IPS DF 6.9 (cell line): ENCODE results near the gene FAM161A.
"Not testable (repeated sequence)": the region's sequence is repeated elsewhere in the genome, so short reads cannot be mapped to it uniquely, and the experiment has no call there.

Experiments
- DNase-seq: peaks from one replicate; pipeline ENCODE4 v3.0.0-alpha.2; 2013; ENCODE audit warnings: low read depth, low spot score
- H3K27ac ChIP-seq: one replicate; pipeline ENCODE4 v1.5.1; 2013; ENCODE audit warnings: low read length, control low read depth
- H3K27me3 ChIP-seq: 2 replicates; pipeline ENCODE4 v1.6.1; 2013; ENCODE audit warnings: mild to moderate bottlenecking, low read length; ENCODE audit not compliant: control insufficient read depth, insufficient read depth
- H3K36me3 ChIP-seq: 2 replicates; pipeline ENCODE4 v1.6.1; 2013; ENCODE audit warnings: low read length; ENCODE audit not compliant: control insufficient read depth, insufficient read depth
- H3K4me1 ChIP-seq: 2 replicates; pipeline ENCODE4 v1.6.1; 2013; ENCODE audit warnings: low read length; ENCODE audit not compliant: control insufficient read depth, insufficient read depth
- H3K4me3 ChIP-seq: 2 replicates; pipeline ENCODE4 v1.5.1; 2013; ENCODE audit warnings: mild to moderate bottlenecking, low read length
- H3K9me3 ChIP-seq: 2 replicates; pipeline ENCODE4 v1.6.1; 2013; ENCODE audit warnings: low read length, inconsistent platforms; ENCODE audit not compliant: control insufficient read depth, insufficient read depth
- WGBS: extraction: QIAGEN DNeasy Blood & Tissue Kit; methylation state at CpG from one replicate; pipeline ENCODE4 v1.1.7; 2013; ENCODE audit warnings: mixed read lengths, missing lambda C conversion rate; ENCODE audit not compliant: insufficient read length, insufficient coverage; 5-methylcytosine and 5-hydroxymethylcytosine counted together

FAM161A gene

GRCh38 chr2:61877571-61878245 is 23.8 kb upstream of the FAM161A start:
- H3K36me3 ChIP-seq: peaks cover 17% of the 10 kb centered on the region; the same call in 1 of the 2 replicates
- no CpG with 5 or more reads among the region's 4 CpGs for WGBS
- no peak overlapping the region for H3K27ac ChIP-seq
- no peaks in the 10 kb centered on the region for H3K27me3 ChIP-seq
- no peak for DNase-seq
- H3K4me3 ChIP-seq: no peak overlapping the region
- no peaks in the 10 kb centered on the region; the same call in 1 of the 2 replicates for H3K4me1 ChIP-seq
- no peaks in the 10 kb centered on the region for H3K9me3 ChIP-seq

- no peak for DNase-seq
- Histone ChIP-seq H3K27me3 (no peaks in the 10 kb centered on the region), H3K36me3 (peaks cover 19% of the 10 kb centered on the region; the same call in 1 of the 2 replicates), H3K27ac (no peak overlapping the region), H3K4me1 (no peaks in the 10 kb centered on the region; the same call in 1 of the 2 replicates), H3K4me3 (no peak overlapping the region), H3K9me3 (no peaks in the 10 kb centered on the region)
- no CpG with 5 or more reads among the region's 1 CpG for WGBS
These were observed 22.5 kb upstream of the FAM161A start for GRCh38 chr2:61876400-61876799.

- not testable (repeated sequence) for H3K9me3 ChIP-seq, DNase-seq
These were observed 12.7 kb upstream of the FAM161A start for GRCh38 chr2:61866482-61867089.

GRCh38 chr2:61862085-61862484 is 8.2 kb upstream of the FAM161A start:
- no peak for DNase-seq
- Histone ChIP-seq H3K27me3 (no peaks in the 10 kb centered on the region), H3K4me1 (no peaks in the 10 kb centered on the region), H3K27ac (no peak overlapping the region), H3K4me3 (no peak overlapping the region), H3K36me3 (peaks cover 2% of the 10 kb centered on the region; the same call in 1 of the 2 replicates), H3K9me3 (no peaks in the 10 kb centered on the region)
- no CpG with 5 or more reads among the region's 5 CpGs for WGBS

More at GRCh38 chr2:61866482-61867089, 12.7 kb upstream of the FAM161A start:
- H3K27ac ChIP-seq, H3K4me3 ChIP-seq, H3K4me1 ChIP-seq, H3K27me3 ChIP-seq: not testable (repeated sequence)
- H3K36me3 ChIP-seq: peaks cover 10% of the 10 kb centered on the region; the same call in 1 of the 2 replicates
- no CpG with 5 or more reads among the region's 14 CpGs for WGBS

GRCh38 chr2:61857224-61857623 is 3.4 kb upstream of the FAM161A start:
- H3K27me3 ChIP-seq: no peaks in the 10 kb centered on the region
- no peaks in the 10 kb centered on the region for H3K4me1 ChIP-seq
- no peaks in the 10 kb centered on the region for H3K9me3 ChIP-seq
- no peak overlapping the region for H3K4me3 ChIP-seq
- H3K27ac ChIP-seq: no peak overlapping the region
- no CpG with 5 or more reads among the region's 3 CpGs for WGBS
- no peak for DNase-seq
- H3K36me3 ChIP-seq: no peaks in the 10 kb centered on the region

- Histone ChIP-seq H3K9me3 (no peaks in the 10 kb centered on the region), H3K27ac (no peak overlapping the region), H3K27me3 (no peaks in the 10 kb centered on the region), H3K36me3 (no peaks in the 10 kb centered on the region), H3K4me3 (peak overlapping the region; percentile 53; the same call in 1 of the 2 replicates), H3K4me1 (no peaks in the 10 kb centered on the region)
- no CpG with 5 or more reads among the region's 9 CpGs for WGBS
- DNase-seq: no peak
These were observed 1.4 kb upstream of the FAM161A start for GRCh38 chr2:61855318-61855613.

GRCh38 chr2:61854564-61855317 is 881 bp upstream of the FAM161A start:
- peak; percentile 95 for DNase-seq
- no CpG with 5 or more reads among the region's 23 CpGs for WGBS
- Histone ChIP-seq H3K36me3 (no peaks in the 10 kb centered on the region), H3K27me3 (no peaks in the 10 kb centered on the region), H3K27ac (no peak overlapping the region), H3K4me3 (peak overlapping the region; percentile 93; the same call in 1 of the 2 replicates), H3K4me1 (no peaks in the 10 kb centered on the region), H3K9me3 (no peaks in the 10 kb centered on the region)

GRCh38 chr2:61853086-61853846 is 594 bp downstream of the FAM161A start:
- WGBS: no CpG with 5 or more reads among the region's 26 CpGs
- Histone ChIP-seq H3K36me3 (no peaks in the 10 kb centered on the region), H3K4me1 (no peaks in the 10 kb centered on the region), H3K27ac (no peak overlapping the region), H3K4me3 (peak overlapping the region; percentile 93; the same call in 1 of the 2 replicates), H3K9me3 (no peaks in the 10 kb centered on the region), H3K27me3 (no peaks in the 10 kb centered on the region)
- DNase-seq: peak; percentile 16

- not testable (repeated sequence) for H3K36me3 ChIP-seq, H3K27ac ChIP-seq, H3K4me1 ChIP-seq, DNase-seq, H3K9me3 ChIP-seq, H3K4me3 ChIP-seq, H3K27me3 ChIP-seq
- WGBS: no CpG with 5 or more reads among the region's 10 CpGs
These were observed 2.6 kb downstream of the FAM161A start for GRCh38 chr2:61851270-61851669.

- no peaks in the 10 kb centered on the region for H3K9me3 ChIP-seq
- no peak overlapping the region for H3K4me3 ChIP-seq
- H3K36me3 ChIP-seq: no peaks in the 10 kb centered on the region
- no peaks in the 10 kb centered on the region for H3K4me1 ChIP-seq
- no peaks in the 10 kb centered on the region; the same call in 1 of the 2 replicates for H3K27me3 ChIP-seq
- no peak overlapping the region for H3K27ac ChIP-seq
- no peak for DNase-seq
- no CpG with 5 or more reads among the region's 3 CpGs for WGBS
These were observed 8.5 kb downstream of the FAM161A start for GRCh38 chr2:61845320-61845719.
